Kidney epithelial cell (primary cell): Measurements from ENCODE around the gene DCAF6. TPM values are rescaled to one million over a fixed set of nuclear protein-coding genes. Genes with fewer than 3 reads are reported as not detected.

ENCODE experiments used
- DNase-seq: peaks from one replicate; pipeline ENCODE4 v3.0.0-alpha.2; 2010; ENCODE audit warnings: low read depth
- H3K27me3 ChIP-seq: 2 replicates; pipeline ENCODE4 v1.6.0; 2011; ENCODE audit warnings: low read length; ENCODE audit not compliant: control insufficient read depth, insufficient read depth
- H3K36me3 ChIP-seq: 2 replicates; pipeline ENCODE4 v1.5.1; 2011; ENCODE audit warnings: low read length; ENCODE audit not compliant: control insufficient read depth, insufficient read depth
- H3K4me3 ChIP-seq: 2 replicates; pipeline ENCODE4 v1.5.1; 2011; ENCODE audit warnings: low read depth, mild to moderate bottlenecking, control low read depth, low read length
- CTCF ChIP-seq: IDR thresholded peaks from 2 replicates; pipeline ENCODE4 v1.5.1; 2011; ENCODE audit warnings: mild to moderate bottlenecking, moderate library complexity, low read length, control low read depth, inconsistent platforms; ENCODE audit not compliant: insufficient read depth, poor library complexity, severe bottlenecking
- total RNA-seq: library from RNA; depleted of rRNA; stranded (reverse); fragments of >200 nt; gene quantifications from 2 replicates; pipeline ENCODE4 v1.2.3, GENCODE V29; 2015

DCAF6 gene
- total RNA-seq, 1 donor from 2014 or later: 27.2 TPM

- TF ChIP-seq CTCF: no peak
- H3K4me3 ChIP-seq: no peak overlapping the region
Observed at GRCh38 chr1:168079761-168080160, 143.3 kb downstream of the DCAF6 start.

GRCh38 chr1:168081373-168082007 lies 145.0 kb downstream of the DCAF6 start:
- no peaks in the 10 kb centered on the region for H3K27me3 ChIP-seq
- DNase-seq: no peak
- H3K4me3 ChIP-seq: no peak overlapping the region
- H3K36me3 ChIP-seq: no peaks in the 10 kb centered on the region
- TF ChIP-seq CTCF: no peak

More at GRCh38 chr1:168079761-168080160, 143.3 kb downstream of the DCAF6 start:
- no peak for DNase-seq
- H3K36me3 ChIP-seq: no peaks in the 10 kb centered on the region
- no peaks in the 10 kb centered on the region for H3K27me3 ChIP-seq

- TF ChIP-seq CTCF: peak; percentile 94
- Histone ChIP-seq H3K4me3 (no peak overlapping the region), H3K36me3 (no peaks in the 10 kb centered on the region), H3K27me3 (no peaks in the 10 kb centered on the region)
- DNase-seq: no peak
Observed at GRCh38 chr1:168082008-168082876, 145.8 kb downstream of the DCAF6 start.

- Histone ChIP-seq H3K4me3 (no peak overlapping the region), H3K27me3 (no peaks in the 10 kb centered on the region), H3K36me3 (no peaks in the 10 kb centered on the region)
- TF ChIP-seq CTCF: no peak
- no peak for DNase-seq
Observed at GRCh38 chr1:168083456-168084325, 147.2 kb downstream of the DCAF6 start.

GRCh38 chr1:168084396-168085231 lies 148.1 kb downstream of the DCAF6 start:
- Histone ChIP-seq H3K36me3 (no peaks in the 10 kb centered on the region), H3K4me3 (no peak overlapping the region), H3K27me3 (no peaks in the 10 kb centered on the region)
- peak; percentile 92 for TF ChIP-seq CTCF
- no peak for DNase-seq
